Metanephros (tissue), 1 donor: ENCODE data around the gene RBP2. TPM values are rescaled to one million over a fixed set of nuclear protein-coding genes. Genes with fewer than 3 reads are reported as not detected.

Experiments
- total RNA-seq: library from RNA; depleted of rRNA; stranded (reverse); fragments of >200 nt; gene quantifications from one replicate; pipeline ENCODE4 v1.2.3, GENCODE V29; 2014

The RBP2 gene
- total RNA-seq: not detected

GRCh38 chr3:139476348-139476747, at the start of gene RBP2:
Gene RBP2 (minus strand): TSS chr3:139476516. CDS start chr3:139476459, 57 bp downstream.

Other genes with a start within 250 kb of the RBP2 start
- 34.8 TPM for gene MRPS22, start 132.5 kb downstream of the RBP2 start, total RNA-seq
- gene COPB2, start 86.9 kb downstream of the RBP2 start, total RNA-seq: 82.3 TPM
- 85.6 TPM for gene RBP1, start 63.2 kb upstream of the RBP2 start, total RNA-seq
- 19.6 TPM for gene NMNAT3, start 201.5 kb upstream of the RBP2 start, total RNA-seq